IMR-90 (cell line): ENCODE results near the gene TMED10. TPM values are rescaled to one million over a fixed set of nuclear protein-coding genes. Genes with fewer than 3 reads are reported as not detected.

ENCODE experiments used
- ATAC-seq: fragments of 200-7000 bp; cut with Tn5 transposase; 2 replicates; pipeline ENCODE4 v1.9.1; 2020; ENCODE audit warnings: low read depth, mild to moderate bottlenecking, moderate library complexity
- BruUV-seq: library from RNA; stranded (reverse); fragments of 400-500 nt; replicated peaks from 2 replicates; lab custom pipeline; 2021; lab: Mats Ljungman, UMichigan
- CTCF ChIA-PET: fragments of 300-600 bp; formaldehyde crosslinking; extraction: SDS; loops from one replicate; lab custom pipeline; 2021; ENCODE audit warnings: antibody characterized with exemption; lab: Yijun Ruan, JAX
- POLR2A ChIA-PET: fragments of 300-600 bp; sonication (Branson Sonifier 250); formaldehyde crosslinking; loops from one replicate; lab custom pipeline; 2022; ENCODE audit warnings: antibody characterized with exemption; ENCODE audit not compliant: unreplicated experiment; lab: Charles Lee
- DNase-seq: peaks from one replicate; pipeline ENCODE4 v3.0.0; 2013
- H2AFZ ChIP-seq: replicated peaks from 2 replicates; pipeline ENCODE3; 2013; ENCODE audit warnings: low read length, mild to moderate bottlenecking; ENCODE audit not compliant: poor library complexity
- H2AK5ac ChIP-seq: 2 replicates; pipeline ENCODE4 v1.6.1; 2013; ENCODE audit warnings: low read depth, low read length, inconsistent platforms
- H2AK9ac ChIP-seq: replicated peaks from 2 replicates; pipeline ENCODE3; 2013; ENCODE audit warnings: mild to moderate bottlenecking, low read depth, low read length, moderate library complexity; ENCODE audit not compliant: poor library complexity
- H2BK120ac ChIP-seq: 2 replicates; pipeline ENCODE4 v1.6.1; 2013; ENCODE audit warnings: low read depth, low read length, inconsistent platforms
- H2BK15ac ChIP-seq: 3 replicates; pipeline ENCODE4 v1.6.1; 2013; ENCODE audit warnings: low read depth, low read length, inconsistent platforms
- H2BK20ac ChIP-seq: 2 replicates; pipeline ENCODE4 v1.6.1; 2013; ENCODE audit warnings: low read depth, mild to moderate bottlenecking, inconsistent platforms, low read length, moderate library complexity
- H2BK5ac ChIP-seq: 2 replicates; pipeline ENCODE4 v1.6.1; 2013; ENCODE audit warnings: mild to moderate bottlenecking, low read depth, low read length, inconsistent platforms; ENCODE audit not compliant: poor library complexity, severe bottlenecking
- H3K14ac ChIP-seq: replicated peaks from 2 replicates; pipeline ENCODE4 v1.6.1; 2013; ENCODE audit warnings: low read depth, low read length, inconsistent platforms
- H3K18ac ChIP-seq: 2 replicates; pipeline ENCODE4 v1.6.1; 2013; ENCODE audit warnings: low read depth, low read length, control low read depth
- H3K23ac ChIP-seq: 2 replicates; pipeline ENCODE4 v1.6.1; 2013; ENCODE audit warnings: low read depth, low read length, inconsistent platforms
- H3K27ac ChIP-seq: 2 replicates; pipeline ENCODE4 v1.5.1; 2013; ENCODE audit warnings: mild to moderate bottlenecking, control low read depth, low read length; ENCODE audit not compliant: insufficient read depth
- H3K27me3 ChIP-seq: 2 replicates; pipeline ENCODE4 v1.6.1; 2013; ENCODE audit warnings: low read length; ENCODE audit not compliant: control insufficient read depth, insufficient read depth
- H3K36me3 ChIP-seq: 2 replicates; pipeline ENCODE4 v1.6.1; 2013; ENCODE audit warnings: low read length, mixed read lengths; ENCODE audit not compliant: control insufficient read depth, insufficient read depth
- H3K4ac ChIP-seq: 2 replicates; pipeline ENCODE4 v1.6.1; 2013; ENCODE audit warnings: low read depth, low read length, inconsistent platforms
- H3K4me1 ChIP-seq: 2 replicates; pipeline ENCODE4 v1.6.1; 2013; ENCODE audit warnings: low read length, mixed read lengths; ENCODE audit not compliant: control insufficient read depth, insufficient read depth
- H3K4me2 ChIP-seq: 2 replicates; pipeline ENCODE4 v1.6.1; 2013; ENCODE audit warnings: low read depth, mild to moderate bottlenecking, control low read depth, low read length, moderate library complexity
- H3K4me3 ChIP-seq: 2 replicates; pipeline ENCODE4 v1.5.1; 2013; ENCODE audit warnings: low read depth, mild to moderate bottlenecking, control low read depth, low read length, moderate library complexity; ENCODE audit not compliant: insufficient read depth
- H3K56ac ChIP-seq: 2 replicates; pipeline ENCODE4 v1.6.1; 2013; ENCODE audit warnings: low read length, inconsistent platforms; ENCODE audit not compliant: insufficient read depth; ENCODE audit errors: extremely low read depth
- H3K79me1 ChIP-seq, 2 experiments: 2 replicates each; pipeline ENCODE4 v1.6.1; 2013; ENCODE audit warnings: low read length in 2 of 2, inconsistent platforms in 1 of 2, low read depth in 1 of 2
- H3K9ac ChIP-seq: 2 replicates; pipeline ENCODE4 v1.6.1; 2013; ENCODE audit warnings: low read depth, low read length, control low read depth
- H3K9me1 ChIP-seq: 2 replicates; pipeline ENCODE4 v1.6.1; 2013; ENCODE audit warnings: low read length, inconsistent platforms; ENCODE audit not compliant: insufficient read depth
- H3K9me3 ChIP-seq: 2 replicates; pipeline ENCODE4 v1.6.1; 2013; ENCODE audit warnings: low read length; ENCODE audit not compliant: control insufficient read depth, insufficient read depth
- H4K20me1 ChIP-seq: 2 replicates; pipeline ENCODE4 v1.6.1; 2013; ENCODE audit warnings: low read length, inconsistent platforms; ENCODE audit not compliant: insufficient read depth
- H4K5ac ChIP-seq: 2 replicates; pipeline ENCODE4 v1.6.1; 2013; ENCODE audit warnings: mild to moderate bottlenecking, low read depth, low read length, control low read depth
- H4K8ac ChIP-seq, 2 experiments: 2 replicates each; pipeline ENCODE4 v1.6.1; 2013; ENCODE audit warnings: low read depth in 2 of 2, low read length in 2 of 2, control low read depth in 1 of 2, inconsistent platforms in 1 of 2
- H4K91ac ChIP-seq: 2 replicates; pipeline ENCODE4 v1.6.1; 2013; ENCODE audit warnings: low read depth, low read length, inconsistent platforms; ENCODE audit not compliant: insufficient read depth
- CHD1 ChIP-seq: IDR thresholded peaks from 2 replicates; pipeline ENCODE4 v1.6.1; 2012; ENCODE audit warnings: low read depth, low read length, improper control_type of control experiment
- FOS ChIP-seq: fragments of 150-350 bp; IDR thresholded peaks from 2 replicates; pipeline ENCODE4 v1.6.1; 2016; ENCODE audit warnings: low read depth, low read length
- MAFK ChIP-seq: IDR thresholded peaks from 2 replicates; pipeline ENCODE4 v1.6.1; 2012; ENCODE audit warnings: low read depth, low read length, improper control_type of control experiment
- MAZ ChIP-seq: IDR thresholded peaks from 2 replicates; pipeline ENCODE4 v1.6.1; 2012; ENCODE audit warnings: low read depth, mild to moderate bottlenecking, low read length, improper control_type of control experiment, moderate library complexity, borderline replicate concordance
- NFE2L2 ChIP-seq: fragments of 150-350 bp; IDR thresholded peaks from 2 replicates; pipeline ENCODE4 v1.6.1; 2016; ENCODE audit warnings: low read depth, mild to moderate bottlenecking, low read length
- RAD21 ChIP-seq: IDR thresholded peaks from 2 replicates; pipeline ENCODE4 v1.6.1; 2012; ENCODE audit warnings: low read length, improper control_type of control experiment
- RCOR1 ChIP-seq: IDR thresholded peaks from 2 replicates; pipeline ENCODE4 v1.6.1; 2012; ENCODE audit warnings: mild to moderate bottlenecking, low read length, improper control_type of control experiment; ENCODE audit not compliant: insufficient replicate concordance
- RFX5 ChIP-seq: IDR thresholded peaks from 2 replicates; pipeline ENCODE4 v1.8.0; 2012; ENCODE audit warnings: low read depth, mild to moderate bottlenecking, low read length, moderate library complexity
- WGBS, 2 experiments: methylation state at CpG; one replicate each; pipeline versions ENCODE4 v1.1.5 to v1.1.7; 2013; ENCODE audit warnings: missing lambda C conversion rate in 2 of 2; ENCODE audit not compliant: insufficient read length in 1 of 2; ENCODE audit errors: extremely low coverage in 2 of 2; 5-methylcytosine and 5-hydroxymethylcytosine counted together
- dilution Hi-C: fragments of 300-500 bp; cut with HindIII; formaldehyde crosslinking; loops from one replicate; pipeline ENCODE4 v1.14.3; 2018; ENCODE audit warnings: low sequenced_read_pairs; ENCODE audit not compliant: unreplicated experiment
- in situ Hi-C: fragments of 300-500 bp; cut with MboI; formaldehyde crosslinking; loops from 3 replicates; pipeline ENCODE4 v1.14.3; 2019; ENCODE audit warnings: low sequenced_read_pairs, inconsistent platforms, mixed read lengths
- intact Hi-C: fragments of 100-400 bp; cut with micrococcal nuclease; formaldehyde crosslinking; loops from 2 replicates; pipeline ENCODE4 v1.10.0; 2022
- polyA plus RNA-seq, 3 experiments: library from polyadenylated mRNA; depleted of rRNA; stranded (reverse); fragments of >200 nt; gene quantifications; 2 replicates each; pipeline ENCODE4 v1.2.3, GENCODE V29; 2012; ENCODE audit warnings: low replicate concordance in 1 of 3
- total RNA-seq: library from RNA; depleted of rRNA; stranded (reverse); fragments of >200 nt; gene quantifications from 2 replicates; pipeline ENCODE4 v1.2.3, GENCODE V29; 2012
- TF ChIP-seq, protein P1 (sequence below): fragments of 150-350 bp; IDR thresholded peaks from 2 replicates; pipeline ENCODE4 v1.6.1; 2016; ENCODE audit warnings: low read depth, mild to moderate bottlenecking, low read length, moderate library complexity, borderline replicate concordance

Gene TMED10
- total and polyA plus RNA-seq, 2 of the 4 experiments (the other 2 are of a cell fraction), result 254 to 441 TPM

DNA sequence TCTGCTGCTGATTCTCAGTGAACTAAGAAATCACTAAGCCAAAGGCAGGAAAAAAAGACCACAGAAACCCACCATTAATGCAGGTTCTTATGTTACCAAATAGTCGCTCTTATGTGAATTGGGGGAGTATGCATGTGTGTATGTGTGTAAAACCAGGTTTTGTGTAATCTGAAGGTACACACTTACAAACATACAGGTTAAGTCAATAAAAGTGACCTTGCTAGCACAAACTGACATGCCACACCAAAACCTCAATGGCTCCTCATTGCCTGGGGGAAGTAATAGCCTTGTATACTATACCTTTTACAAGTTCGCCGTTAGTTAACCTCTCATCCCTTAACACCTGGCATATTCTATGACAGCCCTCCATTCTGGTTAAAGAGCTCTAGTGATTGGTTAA is 29.8 kb upstream of the TMED10 start:
- ATAC-seq, result no peak
- no CpG with 5 or more reads among the region's 3 CpGs for WGBS, 2 experiments
- Histone ChIP-seq H2BK15ac (peak overlapping the region; percentile 2; the same call in 1 of the 3 replicates), H2AK9ac (no peak overlapping the region), H3K36me3 (no peaks in the 10 kb centered on the region), H3K4me3 (no peak overlapping the region), H3K4ac (peak overlapping the region; percentile 8; the same call in 1 of the 2 replicates), H3K79me1 (no peaks in the 10 kb centered on the region), H3K9me3 (no peaks in the 10 kb centered on the region), H2BK5ac (no peak overlapping the region), H4K91ac (no peak overlapping the region), H3K9me1 (no peaks in the 10 kb centered on the region), H2BK20ac (peak overlapping the region; percentile 5; the same call in 1 of the 2 replicates), H3K27me3 (no peaks in the 10 kb centered on the region), H3K18ac (no peak overlapping the region), H3K56ac (no peak overlapping the region), H2BK120ac (no peak overlapping the region; the same call in 1 of the 2 replicates), H4K20me1 (no peaks in the 10 kb centered on the region), H2AFZ (peak overlapping the region; percentile 60), H4K5ac (no peak overlapping the region), H4K8ac (peak overlapping the region in 1 of 2 experiments; percentile 56; a peak in 1 of 4 replicates), H3K14ac (no peak overlapping the region; the same call in 1 of the 2 replicates), H2AK5ac (no peak overlapping the region), H3K27ac (no peak overlapping the region), H3K4me2 (no peak overlapping the region), H3K9ac (no peak overlapping the region), H3K23ac (0 out of 2 replicates have a peak overlapping the region, but pooled peaks have one; percentile 5), H3K4me1 (peaks cover 2% of the 10 kb centered on the region; the same call in 1 of the 2 replicates)
- ChIA-PET CTCF (no interaction called here), POLR2A (no interaction called here)
- DNase-seq, result no peak
- intact Hi-C loops, result no loop called here
- TF ChIP-seq MAFK (no peak), MAZ (no peak), NFE2L2 (no peak), FOS (no peak), CHD1 (no peak), RFX5 (no peak), RAD21 (no peak), RCOR1 (no peak)
- TF ChIP-seq, protein P1, sequence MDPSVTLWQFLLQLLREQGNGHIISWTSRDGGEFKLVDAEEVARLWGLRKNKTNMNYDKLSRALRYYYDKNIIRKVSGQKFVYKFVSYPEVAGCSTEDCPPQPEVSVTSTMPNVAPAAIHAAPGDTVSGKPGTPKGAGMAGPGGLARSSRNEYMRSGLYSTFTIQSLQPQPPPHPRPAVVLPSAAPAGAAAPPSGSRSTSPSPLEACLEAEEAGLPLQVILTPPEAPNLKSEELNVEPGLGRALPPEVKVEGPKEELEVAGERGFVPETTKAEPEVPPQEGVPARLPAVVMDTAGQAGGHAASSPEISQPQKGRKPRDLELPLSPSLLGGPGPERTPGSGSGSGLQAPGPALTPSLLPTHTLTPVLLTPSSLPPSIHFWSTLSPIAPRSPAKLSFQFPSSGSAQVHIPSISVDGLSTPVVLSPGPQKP, result no peak
- dilution Hi-C loops, result no loop called here
- in situ Hi-C loops, result no loop called here
- BruUV-seq, result no TSS peak
